Left renal cortex interstitium (tissue), 4 donors: ENCODE measurements around the gene TPRA1. TPM values are rescaled to one million over a fixed set of nuclear protein-coding genes. Genes with fewer than 3 reads are reported as not detected.
"Not testable (repeated sequence)": the region's sequence is repeated elsewhere in the genome, so short reads cannot be mapped to it uniquely, and the experiment has no call there.

ENCODE experiments used
- DNase-seq, 4 donors: peaks; one replicate each; pipeline ENCODE4 v3.0.0-alpha.2; 2013; ENCODE audit warnings: low read depth in 4 of 4, low spot score in 2 of 4, missing footprints in 1 of 4
- polyA plus RNA-seq, 4 donors: library from polyadenylated mRNA; unstranded; fragments of 120-200 nt; gene quantifications; one replicate each; pipeline ENCODE4 v1.2.1, GENCODE V29; 2013; ENCODE audit not compliant: insufficient read length in 4 of 4

The TPRA1 gene
- polyA plus RNA-seq, 4 donors = 28.6 to 47.0 (median 40.7) TPM

- DNase-seq = no peak
Observed at GRCh38 chr3:127542441-127542952, 48.0 kb downstream of the TPRA1 start.

GRCh38 chr3:127541320-127541719, 49.2 kb downstream of the TPRA1 start:
- DNase-seq = no peak

DNA sequence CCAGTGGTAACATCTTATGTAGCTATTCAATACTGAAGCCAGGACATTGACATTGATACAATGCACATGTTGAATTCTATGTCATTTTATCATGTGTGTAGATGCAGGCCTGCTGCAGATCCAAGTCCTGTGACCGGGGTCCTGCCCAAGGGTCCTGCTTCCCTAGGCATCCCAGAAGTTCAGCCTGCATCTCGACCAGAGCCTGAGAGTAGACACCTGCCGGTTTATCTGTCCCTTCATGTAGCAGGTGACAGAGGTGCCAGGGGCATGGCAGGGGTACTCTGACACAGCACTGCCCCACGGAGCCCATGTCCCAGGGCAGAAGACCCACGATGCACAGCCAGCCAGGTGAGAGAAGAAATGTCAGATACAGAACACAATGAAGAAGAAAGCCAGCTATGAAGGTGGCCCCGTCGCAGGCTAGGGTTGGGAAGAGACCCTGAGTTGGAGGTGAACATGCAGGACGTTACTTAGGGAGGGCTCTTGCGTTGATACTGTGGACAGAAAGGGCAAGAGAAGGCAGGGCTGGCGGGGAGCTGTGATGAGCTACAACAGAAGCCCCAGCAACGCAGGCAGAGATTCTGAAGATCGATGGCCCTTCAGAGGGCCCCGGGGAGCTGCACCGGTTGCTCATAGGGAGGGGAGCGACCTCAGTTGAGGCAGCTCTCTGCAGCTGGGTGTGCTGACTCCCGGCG, 51.0 kb downstream of the TPRA1 start:
- DNase-seq = no peak

- DNase-seq = no peak
Observed at GRCh38 chr3:127538569-127538968, 52.0 kb downstream of the TPRA1 start.

GRCh38 chr3:127536830-127537812, 53.4 kb downstream of the TPRA1 start:
- no peak for DNase-seq

GRCh38 chr3:127535901-127536829, 54.4 kb downstream of the TPRA1 start:
- DNase-seq = no peak

DNA sequence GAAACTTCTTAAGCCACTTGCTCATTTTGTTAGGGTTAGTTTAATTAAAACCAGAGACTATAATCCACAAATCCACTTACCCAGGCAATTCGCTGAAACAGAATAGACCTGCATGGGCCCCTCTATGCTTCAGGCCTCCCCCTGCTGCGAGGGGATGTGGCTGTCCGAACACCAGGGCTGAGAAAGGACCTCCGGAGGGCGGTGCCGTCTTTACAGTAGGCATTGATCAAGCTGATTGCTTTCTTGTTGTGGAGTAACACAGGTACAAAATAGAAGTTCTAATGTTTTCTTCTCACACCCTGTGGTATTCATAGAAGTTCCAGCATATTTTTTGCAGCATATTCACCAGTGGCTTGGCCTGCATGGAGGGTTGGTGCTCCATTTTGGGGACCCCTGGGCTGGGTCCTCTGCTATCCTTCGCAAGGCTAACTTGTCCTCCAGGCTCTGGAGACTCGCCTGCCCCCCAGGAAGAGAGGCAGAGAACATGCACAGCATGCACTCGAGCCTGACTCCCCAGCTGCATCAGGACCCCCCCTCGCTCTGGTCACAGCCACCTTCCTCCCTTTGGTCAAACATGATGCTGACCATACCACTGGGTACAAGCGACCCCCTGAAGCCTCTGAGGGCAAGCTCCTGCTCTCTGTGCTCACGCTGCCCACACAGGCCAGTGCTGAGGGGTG, 55.3 kb downstream of the TPRA1 start:
- DNase-seq = no peak

- DNase-seq = no peak
Observed at GRCh38 chr3:127534564-127534963, 56.0 kb downstream of the TPRA1 start.

DNA sequence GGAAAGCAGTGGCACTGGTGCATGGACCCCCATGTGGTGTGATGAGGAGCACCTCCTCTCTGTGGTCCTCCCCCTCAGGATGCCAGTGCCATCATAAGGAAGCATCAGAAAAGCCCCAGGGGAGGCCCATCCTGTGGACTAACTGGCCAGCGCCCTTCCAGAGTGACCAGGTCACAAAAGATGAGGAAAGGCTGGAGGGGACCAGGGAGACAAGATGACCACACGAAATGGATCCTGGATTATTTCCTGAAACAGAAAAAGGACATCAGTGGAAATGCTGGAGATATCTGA, 56.4 kb downstream of the TPRA1 start:
- DNase-seq = no peak

DNA sequence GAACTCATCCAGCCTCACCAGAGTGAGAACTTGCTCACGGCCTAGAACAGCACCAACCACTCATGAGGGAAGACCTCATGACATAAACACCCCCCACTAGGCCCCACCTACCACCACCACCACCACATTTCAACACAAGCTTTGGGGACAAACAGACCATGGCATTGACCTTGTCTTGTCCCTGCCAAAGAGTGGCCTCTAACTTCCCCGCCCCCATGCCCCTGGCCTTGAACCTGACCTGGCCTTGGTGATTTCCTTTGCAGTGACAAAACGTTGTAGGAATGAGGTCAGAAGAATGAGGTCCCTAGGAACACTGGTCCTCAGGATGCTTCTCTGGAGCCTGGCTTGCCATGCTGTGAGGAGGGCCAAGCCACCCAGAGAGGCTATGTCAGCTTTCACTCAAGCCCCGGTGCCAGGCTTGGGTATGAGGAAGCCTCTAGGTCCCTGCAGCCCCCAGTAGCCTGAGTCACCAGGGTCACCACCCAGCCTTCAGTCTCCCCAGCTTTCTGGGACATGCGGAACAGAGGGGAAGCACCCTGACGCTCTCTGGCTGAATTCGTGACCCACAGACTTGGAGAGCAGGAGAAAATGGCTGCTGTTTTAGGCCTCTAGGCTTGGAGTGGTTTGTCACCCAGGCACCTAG, 57.9 kb downstream of the TPRA1 start:
- no peak for DNase-seq

DNA sequence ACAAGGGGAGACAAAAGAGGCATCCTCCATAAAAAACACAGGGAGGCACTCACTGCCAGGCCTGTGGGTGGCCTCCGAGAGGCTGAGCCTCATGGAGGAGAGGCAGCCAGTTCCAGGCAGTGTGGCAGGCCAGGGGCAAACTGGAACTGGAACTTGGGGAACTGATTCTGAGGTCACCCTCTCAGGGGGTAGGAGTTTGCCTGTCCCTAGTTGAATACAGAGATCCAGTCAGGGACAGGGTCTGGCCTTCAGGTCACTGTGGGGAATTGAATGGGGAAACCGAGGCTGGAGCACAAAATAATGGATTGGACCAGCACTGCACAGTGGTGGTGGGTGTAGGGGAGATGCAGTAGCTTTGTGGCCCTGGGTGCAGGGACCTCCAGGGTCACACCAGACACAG, 58.7 kb downstream of the TPRA1 start:
- no peak for DNase-seq

DNA sequence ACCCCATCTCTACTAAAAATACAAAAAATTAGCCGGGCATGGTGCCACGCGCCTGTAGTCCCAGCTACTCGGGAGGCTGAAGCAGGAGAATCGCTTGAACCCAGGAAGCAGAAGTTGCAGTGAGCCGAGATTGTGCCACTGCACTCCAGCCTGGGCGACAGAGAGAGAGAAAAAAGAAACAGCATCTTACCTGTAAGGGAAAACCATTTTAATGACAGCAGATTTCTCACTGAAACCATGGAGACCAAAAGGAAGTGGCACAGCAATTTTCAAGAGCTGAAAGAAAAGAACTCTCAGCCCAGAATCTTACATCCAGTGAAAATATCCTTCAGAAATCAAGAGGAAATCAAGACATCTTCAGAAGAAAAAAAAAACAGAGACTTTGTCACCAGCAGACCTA, 59.7 kb downstream of the TPRA1 start:
- not testable (repeated sequence) for DNase-seq

- no peak for DNase-seq
Observed at GRCh38 chr3:127529346-127530188, 61.0 kb downstream of the TPRA1 start.

DNA sequence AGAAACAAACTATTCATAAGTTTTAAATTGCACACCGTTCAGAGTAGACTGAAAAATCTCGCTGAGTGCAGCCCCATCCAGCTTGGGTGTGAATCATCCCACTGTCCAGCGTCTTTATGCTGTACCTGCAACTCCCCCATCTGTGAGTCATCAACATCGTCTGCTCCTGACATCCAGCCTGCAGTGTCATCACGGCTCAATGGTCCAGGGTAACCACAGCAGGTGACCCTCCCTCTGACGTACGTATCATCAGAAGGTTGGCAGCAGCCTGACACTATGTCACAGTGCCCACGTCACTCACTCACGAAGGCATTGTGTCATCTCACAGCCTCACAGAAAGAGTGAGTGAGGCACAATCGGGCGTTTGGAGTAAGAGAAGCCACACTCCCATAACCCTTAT, 65.2 kb downstream of the TPRA1 start:
- no peak for DNase-seq

GRCh38 chr3:127524296-127524896, 66.1 kb downstream of the TPRA1 start:
- DNase-seq = no peak
